SU-DHL-6 (cell line): Measurements from ENCODE around the gene NCOA1.

ENCODE experiments used
- CTCF ChIP-seq: fragments of 200-600 bp; sonication (generic); IDR thresholded peaks from one replicate; pipeline ENCODE4 v1.5.1; 2017; ENCODE audit warnings: antibody characterized with exemption, mild to moderate bottlenecking, low read length, moderate library complexity; ENCODE audit not compliant: insufficient read depth, poor library complexity, severe bottlenecking
- EZH2phosphoT487 ChIP-seq: fragments of 200-600 bp; sonication (generic), shearing (Covaris generic); conservative IDR thresholded peaks from 2 replicates; pipeline ENCODE4 v1.6.1; 2018; ENCODE audit warnings: mild to moderate bottlenecking, antibody characterized with exemption, low read length, moderate library complexity, mixed read lengths

DNA sequence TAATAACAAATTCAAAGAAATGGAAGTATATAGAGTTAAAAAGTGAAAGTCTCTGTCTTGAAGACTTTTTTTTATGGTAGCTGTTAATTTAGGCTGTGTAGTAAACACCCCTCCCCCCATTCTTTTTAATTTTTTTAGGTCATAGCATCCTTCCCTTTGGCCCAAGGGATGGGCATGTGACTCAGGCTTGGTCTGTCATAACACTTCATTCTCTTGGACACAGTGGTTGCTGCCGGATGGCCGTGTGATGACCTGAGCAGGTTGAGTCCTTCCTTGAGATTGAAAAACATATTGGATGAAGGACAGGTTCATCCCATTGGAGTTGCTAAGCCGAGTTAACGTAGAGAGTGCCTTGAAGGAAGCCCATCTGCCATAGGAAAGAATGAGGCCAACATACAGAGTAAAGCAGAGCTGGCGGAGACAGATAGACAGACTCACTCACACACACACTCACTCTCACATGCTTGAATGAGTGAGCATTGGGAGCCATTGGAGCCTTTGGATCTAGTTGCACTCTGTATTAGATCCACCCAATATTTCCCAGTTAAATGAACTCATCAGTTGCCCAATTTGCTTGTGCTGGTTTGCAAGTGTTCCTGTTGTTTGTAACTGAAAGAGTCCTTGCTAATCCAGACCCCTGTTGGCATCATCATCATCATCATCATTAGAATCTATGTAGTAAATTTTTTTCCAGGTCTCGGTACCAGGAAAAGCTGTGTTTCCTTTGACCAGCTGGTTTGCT lies 14.7 kb downstream of the NCOA1 start:
- TF ChIP-seq CTCF (no peak), EZH2phosphoT487 (no peak)
